HG03097 (cell line): ENCODE data around the gene RANBP3L.

Experiments used
- ATAC-seq: cut with Tn5 transposase; IDR thresholded peaks from one replicate; pipeline ENCODE4 v1.9.1; 2021; ENCODE audit not compliant: unreplicated experiment, low FRiP score

Gene RANBP3L

DNA sequence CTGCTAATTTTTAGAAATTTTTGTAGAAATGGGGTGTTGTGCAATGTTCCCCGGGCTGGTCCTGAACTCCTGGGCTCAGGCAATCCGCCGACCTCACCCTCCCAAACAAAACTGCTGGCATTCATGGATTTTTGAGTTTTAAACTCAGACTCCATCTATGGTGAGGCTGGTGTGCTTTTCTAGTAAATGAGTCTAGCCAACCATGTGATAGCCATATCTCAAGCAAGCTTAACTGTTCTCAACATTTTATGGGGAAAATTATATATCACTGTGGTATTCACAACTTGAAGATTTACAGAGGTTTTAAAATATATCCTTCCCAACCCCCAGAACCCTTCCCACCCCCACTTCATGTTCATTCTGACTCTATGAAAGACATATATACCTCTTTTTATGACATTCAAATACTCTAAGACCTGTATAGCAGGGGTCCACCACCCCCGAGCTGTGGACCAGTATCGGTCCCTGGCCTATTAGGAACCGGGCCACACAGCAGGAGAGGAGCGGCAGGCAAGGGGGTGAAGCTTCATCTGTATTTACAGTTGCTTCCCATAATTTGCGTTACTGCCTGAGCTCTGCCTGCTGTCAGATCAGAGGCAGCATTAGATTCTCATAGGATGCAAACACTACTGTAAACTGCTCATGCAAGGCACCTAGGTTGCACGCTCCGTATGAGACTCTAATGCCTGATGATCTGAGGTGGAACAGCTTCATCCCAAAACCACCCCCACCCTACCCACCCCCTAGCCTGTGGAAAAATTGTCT lies 55.5 kb downstream of the RANBP3L start:
- no peak for ATAC-seq

DNA sequence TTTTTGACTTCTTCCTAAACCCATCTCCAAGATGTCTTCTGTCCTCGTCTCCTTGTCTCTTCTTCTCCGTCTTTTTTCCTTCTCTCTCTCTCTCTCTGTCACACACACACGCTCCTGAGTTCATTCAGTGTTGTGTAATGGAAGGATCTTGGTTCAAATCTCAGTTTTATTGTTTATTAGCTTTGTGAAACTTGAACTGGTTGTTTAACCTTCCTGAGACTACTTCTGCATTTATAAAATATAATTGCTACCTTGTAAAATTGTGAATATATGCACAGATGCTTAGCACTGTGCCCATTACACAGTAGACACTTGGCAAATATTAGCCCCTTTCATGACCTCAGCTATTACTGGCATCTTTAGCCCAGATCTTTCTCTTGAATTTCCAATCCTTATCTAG lies 57.6 kb downstream of the RANBP3L start:
- no peak for ATAC-seq

DNA sequence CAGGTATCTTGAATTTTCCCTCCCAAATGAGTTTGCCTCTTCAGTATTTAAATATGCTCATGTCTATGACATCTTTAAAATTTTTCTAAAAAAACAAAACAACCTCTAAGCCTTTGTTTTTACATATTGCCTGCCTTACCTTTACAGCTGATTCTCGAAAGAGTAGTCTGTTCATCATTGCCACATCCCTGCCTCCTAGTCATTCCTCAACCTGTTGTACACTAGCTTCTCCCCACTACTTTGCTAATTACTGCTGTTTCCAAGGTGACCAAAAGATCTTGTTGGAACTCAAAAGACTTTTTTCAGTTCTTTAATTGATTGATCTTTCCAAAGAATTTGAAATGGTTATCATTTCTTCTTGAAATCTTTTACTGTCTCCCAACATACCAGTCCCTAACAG lies 58.0 kb downstream of the RANBP3L start:
- no peak for ATAC-seq

DNA sequence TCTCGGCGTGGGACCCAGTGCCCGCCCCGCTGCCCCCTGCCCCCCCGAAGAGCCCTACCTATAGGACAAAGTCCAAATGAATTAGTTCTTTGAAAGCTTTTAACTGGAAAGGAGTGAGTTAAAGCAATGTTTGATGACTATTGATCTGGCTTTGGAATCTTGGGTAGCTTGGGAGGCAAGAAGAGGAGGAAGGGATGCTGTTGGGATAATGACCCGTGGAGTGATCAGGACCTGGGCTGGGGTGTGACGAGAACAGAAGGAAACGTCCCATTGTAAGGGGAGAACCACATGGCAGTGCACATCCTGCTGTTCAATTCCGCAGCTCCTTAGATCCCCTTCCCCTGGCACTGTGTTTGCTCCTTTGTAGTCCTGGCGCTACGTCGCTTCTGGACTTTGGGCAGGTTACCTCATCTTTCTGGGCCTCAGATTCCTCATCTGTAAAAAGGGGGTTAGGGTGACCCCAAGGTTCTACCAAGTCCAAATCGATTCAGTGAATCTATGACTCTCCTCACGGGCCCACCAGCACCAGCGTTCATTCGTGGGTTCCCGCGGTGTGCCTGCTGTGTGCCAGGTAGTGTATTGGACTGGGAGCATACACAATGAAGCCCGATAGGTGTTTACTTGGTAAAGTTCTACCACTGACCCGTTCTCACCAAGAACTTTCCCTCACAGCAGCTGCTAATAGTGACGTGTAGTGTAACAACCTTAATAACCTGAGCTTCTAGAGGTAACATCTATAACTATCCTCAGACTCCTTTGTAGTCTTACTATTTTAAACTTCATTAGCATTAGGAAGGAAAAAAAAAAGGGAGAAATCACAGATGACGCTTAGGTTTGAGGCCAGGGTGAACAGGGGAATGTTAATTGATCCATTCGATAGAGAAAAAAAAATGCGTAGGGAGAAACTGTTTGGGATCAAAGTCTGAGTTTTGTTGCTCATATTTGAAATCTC lies 58.9 kb downstream of the RANBP3L start:
- no peak for ATAC-seq

DNA sequence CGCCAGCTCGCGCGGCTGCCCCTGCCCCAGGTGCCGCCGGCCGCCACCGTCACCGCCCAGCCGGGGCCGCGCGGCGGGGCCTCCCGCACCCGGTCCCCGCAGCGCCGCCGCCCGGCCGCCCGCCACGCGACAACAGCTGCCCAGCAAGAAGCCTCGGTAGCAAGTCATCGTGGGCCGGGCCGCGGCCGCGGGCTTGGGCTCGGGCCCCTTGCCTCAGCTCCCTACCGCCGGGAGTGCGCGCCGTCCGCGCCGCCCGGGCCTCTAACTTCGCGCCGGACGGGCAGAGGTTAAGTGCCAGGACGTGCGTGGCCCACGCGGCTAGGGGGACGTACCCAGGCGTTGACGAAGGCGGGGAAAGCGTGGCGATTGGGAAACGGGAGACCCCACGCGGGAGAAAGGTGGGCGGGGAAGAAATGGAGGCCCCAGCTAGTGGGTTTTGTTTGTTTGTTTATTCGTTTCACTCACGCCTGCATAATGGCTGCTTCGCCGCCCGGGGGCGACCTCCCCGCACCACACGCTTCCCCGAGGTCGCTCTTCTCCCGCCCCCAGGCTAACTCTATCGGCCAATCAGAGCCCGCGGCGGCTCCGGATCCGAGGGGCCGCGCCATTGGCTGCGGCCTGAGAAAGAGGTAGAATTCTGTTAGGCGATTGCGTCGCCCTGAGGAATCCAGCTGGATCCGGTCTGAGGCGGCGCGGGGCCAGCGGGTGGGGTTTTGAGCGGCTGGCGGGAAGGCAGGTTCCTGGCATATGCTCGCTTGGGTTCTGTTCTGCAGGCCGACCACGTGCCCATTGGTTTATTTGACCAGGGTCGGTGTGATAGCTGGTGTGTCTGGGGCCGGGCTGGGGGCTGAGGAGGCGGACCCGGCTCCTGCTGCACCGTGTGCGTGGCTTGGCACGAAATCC lies 59.8 kb downstream of the RANBP3L start, which contains the start of gene NADK2:
NADK2 (minus strand) TSS at position 295 of the 903 bp plus-strand sequence; CDS start at position 168, 127 bp downstream.
- peak; percentile 94 for ATAC-seq

DNA sequence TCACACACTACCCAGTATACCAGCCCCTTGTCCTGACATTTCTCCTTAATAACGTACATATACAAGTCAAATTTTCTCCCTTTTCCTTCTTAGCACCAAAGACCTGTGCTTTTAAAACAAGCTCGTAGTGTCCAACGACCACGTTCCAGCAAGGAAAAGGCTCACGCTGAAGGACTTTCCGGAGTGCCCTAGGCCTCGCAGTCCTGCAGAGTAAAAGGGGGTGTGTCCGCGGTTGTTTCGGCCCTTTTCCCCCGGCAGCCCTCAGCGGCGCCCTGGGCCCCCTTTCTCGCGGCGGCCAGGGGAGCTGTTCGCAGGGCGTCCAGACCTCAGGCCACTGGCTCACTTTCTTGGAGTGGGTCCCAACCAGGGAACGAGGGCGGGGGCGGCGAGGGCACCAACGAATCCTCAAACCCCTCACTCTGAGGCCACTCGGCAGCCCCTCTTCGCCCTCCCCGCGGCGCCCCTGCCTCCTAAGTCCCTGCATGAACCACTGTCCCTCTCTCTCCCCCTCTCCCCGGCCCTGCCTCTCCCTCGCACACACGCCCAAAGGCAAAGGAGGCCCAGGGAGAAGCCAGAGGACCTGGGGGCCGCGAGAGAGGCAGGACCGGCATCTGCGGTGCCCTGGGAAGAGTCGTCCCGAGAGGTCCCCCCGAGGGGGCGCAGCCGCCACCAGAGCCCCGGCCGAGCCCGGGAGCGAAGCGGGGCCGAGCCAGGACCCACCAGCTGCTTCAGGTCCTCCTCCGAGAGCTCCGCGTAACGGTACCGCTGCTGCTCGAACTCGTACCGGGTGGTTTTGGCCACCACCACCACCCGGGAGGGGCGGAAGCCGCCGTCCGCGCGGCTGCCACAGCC lies 60.7 kb downstream of the RANBP3L start:
- ATAC-seq, result peak; percentile 21

DNA sequence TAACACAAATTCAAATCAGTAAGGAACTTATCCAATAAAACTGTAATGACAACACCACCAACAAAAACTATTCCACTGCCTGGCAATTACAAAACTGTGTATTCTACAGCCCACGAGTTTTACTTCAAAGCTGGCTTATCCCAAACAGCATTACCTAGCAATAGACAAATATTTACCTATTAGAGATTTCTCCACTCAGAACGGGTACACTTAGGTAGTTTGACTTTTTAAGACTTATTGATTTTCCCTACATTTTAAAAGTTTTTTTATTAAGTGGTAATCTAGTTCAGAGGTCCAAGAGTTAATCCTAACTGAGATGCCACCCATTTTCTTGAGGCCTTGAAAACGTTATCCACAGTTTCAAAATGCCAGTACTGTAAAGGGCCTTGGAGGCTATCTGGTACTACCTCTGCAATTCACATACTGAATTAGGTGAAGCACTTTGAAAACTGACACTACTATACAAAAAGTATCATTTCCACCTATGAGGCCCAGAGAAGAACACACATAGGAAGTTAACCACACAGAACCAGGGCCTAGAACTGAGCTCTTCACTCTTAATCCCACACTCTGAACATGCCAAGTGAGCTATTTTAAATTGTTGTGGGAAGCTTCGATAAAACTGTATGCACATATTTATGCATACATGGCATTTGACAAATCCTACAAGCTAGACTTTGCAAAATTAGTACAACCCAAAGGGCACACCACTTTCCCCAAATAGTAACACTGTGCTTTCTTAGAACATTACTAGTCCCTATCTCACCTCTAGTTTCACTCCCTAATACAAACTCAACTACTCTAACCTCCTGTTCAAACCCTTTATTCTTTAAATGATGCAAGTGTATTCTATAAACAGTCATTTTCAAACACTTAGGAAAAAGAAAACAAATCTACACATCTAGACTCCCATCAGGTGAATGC lies 62.1 kb downstream of the RANBP3L start:
- ATAC-seq, result no peak

DNA sequence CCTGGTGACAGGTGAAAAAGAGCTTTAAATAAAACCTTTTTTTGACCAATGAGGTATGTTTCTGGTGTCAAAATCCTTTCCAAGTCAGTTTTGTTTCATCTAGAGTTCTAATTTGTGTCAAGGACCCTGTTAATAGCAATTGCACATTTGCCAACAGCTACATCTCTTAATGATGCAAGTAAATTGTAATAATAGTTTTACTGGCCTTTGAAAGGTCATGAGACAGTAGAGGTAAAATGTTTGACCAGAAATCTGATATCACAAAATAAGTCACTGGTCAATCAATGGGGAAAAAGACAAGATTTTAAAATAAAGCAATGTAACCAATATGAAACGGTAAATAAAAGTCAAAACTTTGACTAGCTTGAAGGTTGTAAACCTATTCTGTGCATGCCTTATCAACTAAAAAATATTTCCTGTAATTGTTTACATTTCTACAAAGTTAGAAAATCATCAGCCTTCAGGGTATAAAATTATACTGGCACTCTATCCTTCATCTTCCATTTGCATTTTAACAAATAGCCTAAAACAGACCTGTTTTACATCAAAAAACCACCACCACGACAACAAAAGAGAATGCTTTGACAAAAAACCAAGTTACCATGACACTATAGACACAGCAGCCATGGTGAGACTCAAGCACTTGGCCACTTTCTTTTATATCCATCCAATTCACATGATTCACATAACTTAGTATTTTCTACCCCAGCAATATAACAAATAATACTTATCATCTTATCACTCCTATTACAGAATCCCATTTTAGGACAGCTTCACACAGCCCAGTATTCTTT lies 63.0 kb downstream of the RANBP3L start:
- ATAC-seq, result no peak

DNA sequence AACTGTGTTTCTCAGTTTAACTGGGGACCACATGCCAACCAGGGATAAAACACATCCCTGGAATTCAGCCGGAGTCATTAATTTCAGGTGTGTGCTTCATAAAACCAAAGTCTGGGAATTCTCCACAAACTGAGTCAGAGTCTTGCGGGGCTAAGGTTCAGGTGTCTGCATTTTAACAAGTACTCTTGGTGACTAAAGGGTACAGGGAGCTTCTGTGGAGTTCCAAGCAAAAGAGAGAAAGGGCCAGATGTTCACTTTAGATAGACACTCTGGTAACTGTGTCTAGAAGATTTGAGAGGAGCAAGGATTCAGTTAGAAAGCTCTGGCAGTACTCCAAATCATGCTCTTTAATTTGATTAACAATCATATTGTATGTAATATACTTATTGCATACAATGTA lies 64.0 kb downstream of the RANBP3L start:
- ATAC-seq, result no peak

DNA sequence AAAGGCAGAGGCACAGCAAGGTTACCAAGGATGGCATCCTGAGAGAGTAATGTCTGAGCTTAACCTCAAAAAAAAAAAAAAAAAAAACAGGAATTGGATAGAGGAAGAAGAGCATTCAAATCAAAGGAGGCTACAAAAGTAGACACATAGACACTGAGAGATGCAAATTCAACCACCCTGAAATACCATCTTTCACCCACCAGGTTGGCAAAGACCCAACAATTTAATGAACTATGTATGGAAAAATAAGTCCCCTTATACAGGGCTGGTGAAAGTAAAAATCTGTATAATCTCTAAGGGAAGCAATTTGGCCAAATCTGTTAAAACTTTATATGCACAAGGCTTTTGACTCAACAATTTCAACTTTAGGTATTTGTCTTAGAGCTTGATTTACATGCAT lies 64.9 kb downstream of the RANBP3L start:
- ATAC-seq, result no peak

DNA sequence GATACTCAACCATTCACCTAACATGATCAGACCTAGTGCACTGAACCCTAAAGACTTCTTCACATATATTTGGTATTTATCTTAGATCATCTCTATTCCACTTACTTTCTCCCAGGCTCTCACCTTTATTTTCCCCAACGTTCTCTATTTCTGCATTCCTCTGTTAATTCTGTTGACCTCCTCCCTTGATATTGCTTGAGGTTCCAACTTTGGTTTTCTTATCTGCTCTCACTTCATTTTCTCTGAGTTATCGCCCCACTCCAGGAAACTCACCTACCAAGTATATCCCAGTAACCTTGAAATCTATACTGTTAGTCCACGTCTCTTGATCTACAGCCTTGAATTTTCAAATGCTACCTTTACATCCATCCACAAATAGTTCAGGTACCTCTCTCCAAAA lies 69.2 kb downstream of the RANBP3L start:
- ATAC-seq, result no peak

DNA sequence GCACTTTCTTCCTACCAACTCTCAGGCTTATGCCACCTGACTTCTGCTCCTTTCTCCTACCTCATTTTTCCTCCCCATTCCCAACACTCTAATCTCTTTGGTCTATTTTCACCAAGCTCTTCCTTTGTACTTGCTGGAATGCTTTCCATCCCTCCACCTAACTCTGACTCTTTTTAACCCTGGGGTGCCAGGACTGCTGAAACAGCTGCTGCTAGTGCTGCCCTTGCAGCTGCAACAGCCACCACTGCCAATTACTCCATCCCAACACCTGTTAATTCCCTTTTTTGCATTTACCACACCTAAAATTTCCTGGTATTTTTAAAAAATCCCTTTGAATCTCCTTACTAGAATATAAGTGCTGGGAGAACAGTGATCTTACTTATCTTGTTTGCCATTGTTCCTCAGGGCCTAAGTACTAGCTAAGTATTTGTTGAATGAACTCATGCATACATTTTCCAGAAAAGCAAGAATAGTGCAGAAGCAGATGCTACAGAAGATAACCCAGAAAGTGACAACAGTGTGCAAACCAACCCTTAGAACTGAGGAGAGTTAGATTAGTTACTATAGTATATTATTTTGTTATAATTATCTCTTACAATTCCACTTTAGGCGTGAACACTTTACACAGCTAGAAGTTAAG lies 71.4 kb downstream of the RANBP3L start:
- no peak for ATAC-seq

DNA sequence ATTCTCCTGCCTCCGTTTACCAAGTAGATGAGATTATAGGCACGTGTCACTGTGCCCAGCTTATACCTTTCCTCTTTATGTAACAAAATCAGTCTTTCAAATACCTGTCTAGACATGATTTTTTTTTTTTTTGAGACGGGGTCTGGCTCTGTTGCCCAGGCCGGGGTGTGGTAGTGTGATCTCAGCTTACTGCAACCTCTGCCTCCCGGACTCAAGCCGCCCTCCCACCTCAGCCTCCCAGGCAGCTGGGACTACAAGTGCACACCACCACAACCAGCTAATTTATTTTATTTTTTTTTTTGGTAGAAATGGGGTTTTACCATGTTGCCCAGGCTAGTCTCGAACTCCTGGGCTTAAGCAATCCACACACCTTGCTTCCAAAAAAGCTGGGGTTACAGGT lies 73.2 kb downstream of the RANBP3L start:
- no peak for ATAC-seq

DNA sequence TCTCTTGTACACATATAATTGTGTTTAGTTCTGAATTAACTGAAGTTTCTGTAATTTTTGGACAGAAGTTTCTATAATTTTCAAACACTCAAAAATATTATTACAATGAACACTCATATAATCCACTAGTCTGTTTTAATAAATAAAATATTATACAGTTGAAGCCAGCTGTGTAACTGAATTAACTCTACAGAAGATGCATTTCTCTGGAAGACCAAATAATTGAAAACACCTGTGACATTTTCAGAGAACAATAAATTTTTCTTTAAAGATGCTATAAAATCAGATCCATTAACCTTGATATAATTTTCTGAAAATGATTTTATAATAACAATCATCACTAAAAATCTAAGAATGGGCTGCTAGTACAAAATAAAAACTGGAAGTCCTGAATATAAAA lies 74.7 kb downstream of the RANBP3L start:
- no peak for ATAC-seq

DNA sequence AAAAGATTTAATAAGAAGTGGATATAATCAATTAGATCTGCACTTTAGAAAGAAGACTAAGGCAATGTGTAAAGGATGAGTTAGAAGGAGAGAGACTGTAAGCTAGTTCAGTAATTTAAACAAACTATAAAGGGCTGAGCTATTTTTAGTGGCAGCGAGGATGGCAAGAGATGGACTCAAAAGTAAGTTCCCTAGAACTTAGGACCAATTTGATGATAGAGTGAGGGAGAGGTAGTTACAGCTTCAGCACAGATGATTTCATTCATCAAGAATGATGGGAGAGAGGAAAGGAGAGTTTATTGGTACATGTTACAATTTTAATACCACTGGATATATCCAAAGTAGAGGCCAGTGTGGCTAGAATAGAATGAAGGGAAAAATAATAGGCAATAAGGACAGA lies 79.1 kb downstream of the RANBP3L start:
- ATAC-seq, result no peak

DNA sequence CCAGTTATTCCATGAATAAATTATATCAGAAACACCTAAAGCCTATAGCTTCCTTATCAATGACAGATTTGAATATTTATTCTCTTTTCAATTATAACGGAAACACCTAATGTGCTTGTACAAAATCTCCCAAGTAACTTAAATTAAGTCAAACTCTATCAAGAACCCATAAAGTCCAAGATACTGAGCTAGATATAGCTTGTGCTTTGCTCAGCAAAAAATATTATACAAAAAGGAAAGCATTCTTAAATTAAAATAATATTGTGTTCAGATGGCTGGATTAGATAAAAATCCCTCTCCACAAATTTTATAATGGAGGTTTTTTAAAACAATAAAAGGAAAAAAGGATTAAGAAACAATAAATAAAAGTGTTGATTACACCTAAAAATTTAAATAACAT lies 83.7 kb downstream of the RANBP3L start:
- no peak for ATAC-seq

DNA sequence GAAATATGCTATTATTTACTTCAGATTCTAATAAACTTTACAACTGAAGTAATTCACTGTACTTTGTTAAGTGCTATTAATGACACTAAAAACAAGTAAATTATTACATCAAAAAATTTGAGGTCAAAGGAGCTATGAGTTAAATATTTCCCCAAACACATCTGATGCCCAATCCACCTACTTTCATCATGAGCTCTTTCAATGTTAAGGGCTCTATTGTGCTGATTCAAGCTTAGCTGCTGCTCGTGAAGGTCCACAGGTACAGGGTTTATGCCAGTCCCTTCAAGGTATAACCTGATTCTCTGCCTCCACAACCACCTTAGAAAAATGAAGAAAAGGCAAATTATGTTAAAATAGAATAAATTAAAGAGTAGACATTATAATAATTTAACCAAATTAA lies 84.1 kb downstream of the RANBP3L start:
- no peak for ATAC-seq
